H1 (cell line): ENCODE data around the gene TPSB2. TPM values are rescaled to one million over a fixed set of nuclear protein-coding genes. Genes with fewer than 3 reads are reported as not detected.

ENCODE experiments used
- CTCF ChIA-PET: fragments of 300-600 bp; sonication (Branson Sonifier 250); formaldehyde crosslinking; loops from one replicate; lab custom pipeline; 2021; ENCODE audit not compliant: partially characterized antibody; lab: Charles Lee
- POLR2A ChIA-PET: fragments of 300-600 bp; sonication (Branson Sonifier 250); formaldehyde crosslinking; loops from one replicate; lab custom pipeline; 2021; ENCODE audit warnings: inconsistent platforms; ENCODE audit not compliant: partially characterized antibody; lab: Charles Lee
- DNase-seq, 2 experiments: peaks; one replicate each; pipeline versions ENCODE4 v3.0.0 to v3.0.0-alpha.2; 2010 to 2022; ENCODE audit warnings: low spot score in 2 of 2, low read depth in 1 of 2, mixed read lengths in 1 of 2
- FAIRE-seq: peaks from 2 replicates; lab custom pipeline; 2011; peaks lifted over from hg19 to GRCh38; lab: Jason Lieb, UNC
- H2AFZ ChIP-seq: 2 replicates; pipeline ENCODE4 v1.8.1; 2012; ENCODE audit warnings: low read length, inconsistent platforms
- H2AK5ac ChIP-seq: 2 replicates; pipeline ENCODE4 v1.6.1; 2013; ENCODE audit warnings: low read depth, low read length
- H2BK120ac ChIP-seq: replicated peaks from 2 replicates; pipeline ENCODE3; 2013; ENCODE audit warnings: low read depth, low read length, inconsistent platforms
- H2BK12ac ChIP-seq: 2 replicates; pipeline ENCODE4 v1.6.1; 2013; ENCODE audit warnings: low read depth, low read length
- H2BK15ac ChIP-seq: 2 replicates; pipeline ENCODE4 v1.6.1; 2013; ENCODE audit warnings: low read length
- H2BK20ac ChIP-seq: 2 replicates; pipeline ENCODE4 v1.6.1; 2013; ENCODE audit warnings: low read length
- H2BK5ac ChIP-seq: 2 replicates; pipeline ENCODE4 v1.6.1; 2013; ENCODE audit warnings: low read depth, low read length
- H3K14ac ChIP-seq: 2 replicates; pipeline ENCODE4 v1.6.1; 2013; ENCODE audit warnings: inconsistent platforms; ENCODE audit not compliant: insufficient read length
- H3K18ac ChIP-seq: 2 replicates; pipeline ENCODE4 v1.6.1; 2013; ENCODE audit warnings: low read length; ENCODE audit errors: extremely low read depth
- H3K23ac ChIP-seq: 2 replicates; pipeline ENCODE4 v1.6.1; 2013; ENCODE audit warnings: inconsistent platforms; ENCODE audit not compliant: insufficient read length
- H3K23me2 ChIP-seq: 2 replicates; pipeline ENCODE4 v1.6.1; 2013; ENCODE audit warnings: low read depth, low read length
- H3K27ac ChIP-seq: 2 replicates; pipeline ENCODE4 v1.6.1; 2011; ENCODE audit warnings: low read depth, low read length, inconsistent platforms
- H3K27me3 ChIP-seq, 4 experiments: replicated peaks in 1 of 4; 1 replicate in 1 of 4; 2 replicates in 3 of 4; pipeline versions ENCODE4 v1.6.1 to v1.8.1; 2011 to 2013; ENCODE audit warnings: low read length in 3 of 4, mild to moderate bottlenecking in 3 of 4, inconsistent platforms in 2 of 4, mixed read lengths in 2 of 4, moderate library complexity in 1 of 4; ENCODE audit not compliant: control insufficient read depth in 3 of 4, insufficient read depth in 3 of 4; ENCODE audit errors: extremely low read depth in 1 of 4
- H3K36me3 ChIP-seq, 4 experiments: 2 replicates each; pipeline versions ENCODE4 v1.6.1 to v1.8.1; 2011 to 2013; ENCODE audit warnings: mild to moderate bottlenecking in 4 of 4, low read length in 3 of 4, moderate library complexity in 2 of 4, control low read depth in 1 of 4, inconsistent platforms in 1 of 4; ENCODE audit not compliant: insufficient read depth in 4 of 4, control insufficient read depth in 2 of 4
- H3K4ac ChIP-seq: replicated peaks from 2 replicates; pipeline ENCODE3; 2013; ENCODE audit warnings: low read length, low read depth, mixed read lengths, inconsistent platforms; ENCODE audit not compliant: insufficient read length
- H3K4me1 ChIP-seq, 4 experiments: replicated peaks in 1 of 4; 1 replicate in 1 of 4; 2 replicates in 3 of 4; pipeline versions ENCODE4 v1.6.1 to v1.8.1; 2011 to 2013; ENCODE audit warnings: low read length in 3 of 4, inconsistent platforms in 2 of 4, mixed read lengths in 1 of 4; ENCODE audit not compliant: insufficient read depth in 4 of 4, control insufficient read depth in 3 of 4
- H3K4me2 ChIP-seq, 2 experiments: 2 replicates each; pipeline versions ENCODE4 v1.6.1 to v1.8.1; 2011 to 2013; ENCODE audit warnings: low read depth in 2 of 2, low read length in 2 of 2, control low read depth in 1 of 2, inconsistent platforms in 1 of 2, mild to moderate bottlenecking in 1 of 2; ENCODE audit not compliant: insufficient read depth in 1 of 2
- H3K4me3 ChIP-seq, 4 experiments: fragments of 200-600, 300-600 bp in 1 of 4; sonication (generic), shearing (Covaris generic), sonication (Bioruptor Twin) in 1 of 4; 2 replicates each; pipeline versions ENCODE4 v1.5.1 to v1.8.1; 2011 to 2016; ENCODE audit warnings: low read length in 4 of 4, low read depth in 3 of 4, control low read depth in 2 of 4, inconsistent platforms in 2 of 4, mild to moderate bottlenecking in 2 of 4, mixed read lengths in 1 of 4, moderate library complexity in 1 of 4; ENCODE audit not compliant: insufficient read depth in 2 of 4; ENCODE audit errors: extremely low read depth in 1 of 4
- H3K56ac ChIP-seq: replicated peaks from 2 replicates; pipeline ENCODE3; 2013; ENCODE audit warnings: low read depth, mild to moderate bottlenecking, mixed read lengths, low read length, inconsistent platforms; ENCODE audit not compliant: insufficient read length
- H3K79me1 ChIP-seq: 2 replicates; pipeline ENCODE4 v1.6.1; 2013; ENCODE audit warnings: low read depth, low read length, control low read depth
- H3K79me2 ChIP-seq, 2 experiments: 2 replicates each; pipeline versions ENCODE4 v1.6.1 to v1.8.1; 2012 to 2013; ENCODE audit warnings: low read length in 2 of 2, mild to moderate bottlenecking in 2 of 2, inconsistent platforms in 1 of 2; ENCODE audit not compliant: insufficient read depth in 2 of 2, control insufficient read depth in 1 of 2
- H3K9ac ChIP-seq, 4 experiments: replicated peaks in 1 of 4; 1 replicate in 1 of 4; 2 replicates in 3 of 4; pipeline versions ENCODE4 v1.6.1 to v1.8.1; 2011 to 2013; ENCODE audit warnings: low read depth in 3 of 4, low read length in 3 of 4, control low read depth in 2 of 4, mild to moderate bottlenecking in 2 of 4, moderate library complexity in 2 of 4, inconsistent platforms in 1 of 4; ENCODE audit errors: extremely low read depth in 1 of 4
- H3K9me3 ChIP-seq, 2 experiments: 2 replicates each; pipeline versions ENCODE4 v1.6.1 to v1.8.1; 2012 to 2013; ENCODE audit warnings: mild to moderate bottlenecking in 2 of 2, moderate library complexity in 2 of 2, control low read depth in 1 of 2, inconsistent platforms in 1 of 2, low read depth in 1 of 2, low read length in 1 of 2, mixed read lengths in 1 of 2; ENCODE audit not compliant: insufficient read depth in 2 of 2
- H4K20me1 ChIP-seq, 2 experiments: replicated peaks in 1 of 2; 2 replicates each; pipeline versions ENCODE3 to v1.8.1; 2011 to 2013; ENCODE audit warnings: inconsistent platforms in 2 of 2, low read length in 2 of 2, mild to moderate bottlenecking in 1 of 2; ENCODE audit not compliant: insufficient read depth in 2 of 2, control insufficient read depth in 1 of 2
- H4K5ac ChIP-seq: 2 replicates; pipeline ENCODE4 v1.6.1; 2013; ENCODE audit warnings: low read length, low read depth, mixed read lengths, inconsistent platforms; ENCODE audit not compliant: insufficient read length
- H4K8ac ChIP-seq: 2 replicates; pipeline ENCODE4 v1.8.0; 2013; ENCODE audit warnings: mild to moderate bottlenecking, moderate library complexity, low read length, inconsistent platforms; ENCODE audit not compliant: insufficient read depth; ENCODE audit errors: extremely low read depth
- H4K91ac ChIP-seq: replicated peaks from 2 replicates; pipeline ENCODE3; 2013; ENCODE audit warnings: low read length, mixed read lengths, inconsistent platforms; ENCODE audit not compliant: insufficient read length
- BACH1 ChIP-seq: IDR thresholded peaks from 2 replicates; pipeline ENCODE4 v1.6.1; 2012; ENCODE audit warnings: low read length, improper control_type of control experiment
- GABPA ChIP-seq: IDR thresholded peaks from 2 replicates; pipeline ENCODE4 v1.6.1; 2011; ENCODE audit warnings: mild to moderate bottlenecking, low read length, moderate library complexity, borderline replicate concordance; ENCODE audit not compliant: insufficient read depth
- SIRT6 ChIP-seq: IDR thresholded peaks from one replicate; pipeline ENCODE4 v1.7.1; 2012; ENCODE audit warnings: low read length, inconsistent platforms
- WGBS, 2 experiments: shearing (Covaris generic) in 1 of 2; methylation state at CpG; one replicate each; pipeline versions ENCODE4 v1.1.6 to v1.1.7; 2013 to 2015; ENCODE audit warnings: low lambda C conversion rate in 2 of 2, mixed read lengths in 2 of 2, inconsistent platforms in 1 of 2, low coverage in 1 of 2, missing lambda C conversion rate in 1 of 2; ENCODE audit not compliant: insufficient replicate concordance in 2 of 2, insufficient coverage in 1 of 2, insufficient read length in 1 of 2; ENCODE audit errors: extremely low coverage in 1 of 2, missing lambda C conversion rate in 1 of 2; 5-methylcytosine and 5-hydroxymethylcytosine counted together
- polyA plus RNA-seq, 7 experiments: library from polyadenylated mRNA; depleted of rRNA in 3 of 7; stranded (reverse) in 5 of 7; unstranded in 2 of 7; fragments of >200 nt in 5 of 7; fragments of 200-250 nt in 2 of 7; gene quantifications; 1 replicate in 5 of 7; 2 replicates in 1 of 7; 4 replicates in 1 of 7; pipeline versions ENCODE4 v1.2.1 to v1.2.3, GENCODE V29; 2011 to 2013; ENCODE audit warnings: missing spikeins in 2 of 7, mixed read lengths in 2 of 7
- total RNA-seq: library from RNA; stranded (reverse); fragmentation: NEBNext Ultra II Directional; extraction: Animal tissue kit (Norgen Biotek cat#: 25700); gene quantifications from 2 replicates; pipeline ENCODE4 v1.2.1, GENCODE V29; 2021

Gene TPSB2
- total and polyA plus RNA-seq, 2 of the 8 experiments (the other 6 are each of a cell fraction or from before 2014, with no cell fraction given) = 0.08 TPM; not detected in 1

DNA sequence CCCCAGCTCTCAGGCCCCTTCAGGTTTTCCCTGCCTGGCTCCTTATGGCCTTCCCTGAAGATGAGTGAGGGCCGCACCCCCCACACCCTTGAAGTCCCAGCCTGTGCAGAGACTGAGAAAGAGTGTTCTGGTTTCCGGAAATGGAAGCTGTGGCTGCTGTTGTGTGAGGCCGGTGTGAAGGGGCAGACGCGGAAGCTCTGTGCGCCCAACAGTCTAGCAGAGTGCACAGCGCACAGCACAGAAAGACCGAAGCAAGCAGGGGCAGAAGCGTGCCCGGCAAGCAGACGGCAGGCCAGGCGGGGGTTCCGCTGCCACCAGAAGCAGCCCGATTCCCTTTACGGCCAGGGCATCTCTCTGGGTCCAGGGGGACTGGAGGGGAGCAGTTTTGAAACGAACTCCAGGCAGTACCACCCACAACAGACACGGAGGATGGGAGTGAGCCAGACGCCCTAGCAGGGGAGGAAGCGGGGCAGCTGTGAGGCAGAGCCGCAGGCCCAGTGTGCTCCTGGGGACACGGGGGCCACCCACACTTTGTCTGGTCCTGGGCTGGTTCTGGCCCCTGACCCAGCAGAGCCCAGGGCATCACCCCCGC lies 21.6 kb downstream of the TPSB2 start:
- no peak overlapping the region for H2BK20ac ChIP-seq
- no peak overlapping the region for H4K91ac ChIP-seq
- no peak for FAIRE-seq
- H2BK15ac ChIP-seq = no peak overlapping the region
- ChIA-PET CTCF (interaction anchor here (1.7 kb wide), 1 partner anchor 10 kb away, joined by 6 read pairs; no protein-coding TSS in a partner anchor), POLR2A (interaction anchor here (1.1 to 1.8 kb wide), 2 partner anchors 14 to 26 kb away, joined by 3 to 4 read pairs; no protein-coding TSS in a partner anchor)
- H3K79me2 ChIP-seq = no peaks in the 10 kb centered on the region
- no peak overlapping the region for H3K9ac ChIP-seq
- no peak for TF ChIP-seq SIRT6
- TF ChIP-seq GABPA = no peak
- no peak for TF ChIP-seq BACH1
- H4K8ac ChIP-seq = peak overlapping the region; percentile 57; the same call in 1 of the 2 replicates
- H3K79me1 ChIP-seq = no peaks in the 10 kb centered on the region
- no peak overlapping the region for H3K14ac ChIP-seq
- no peak overlapping the region for H3K27ac ChIP-seq
- H2BK5ac ChIP-seq = no peak overlapping the region
- H2AFZ ChIP-seq = no peak overlapping the region
- no peaks in the 10 kb centered on the region for H3K23me2 ChIP-seq
- no peak overlapping the region for H2BK12ac ChIP-seq
- H3K4me1 ChIP-seq = no peaks in the 10 kb centered on the region
- no peak overlapping the region for H3K4ac ChIP-seq
- H2BK120ac ChIP-seq = no peak overlapping the region
- no peak for DNase-seq
- no peak overlapping the region for H3K4me3 ChIP-seq
- no peak overlapping the region for H3K23ac ChIP-seq
- no peak overlapping the region for H3K4me2 ChIP-seq
- H3K56ac ChIP-seq = no peak overlapping the region
- no peaks in the 10 kb centered on the region for H3K27me3 ChIP-seq
- H4K20me1 ChIP-seq = peaks cover 2 to 11% of the 10 kb centered on the region in 2 experiments
- H3K18ac ChIP-seq = no peak overlapping the region
- H3K36me3 ChIP-seq = peaks cover 0 to 45% (median 3%) of the 10 kb centered on the region in 4 experiments; a peak in 4 of 8 replicates
- WGBS, 2 experiments = 94% methylated on average over 21 of the region's 22 CpGs; no CpG with 5 or more reads in 1 of the 2 experiments
- H3K9me3 ChIP-seq = no peaks in the 10 kb centered on the region
- H2AK5ac ChIP-seq = no peak overlapping the region
- no peak overlapping the region for H4K5ac ChIP-seq
